Hippocampal formation (tissue), 2 donors: ENCODE measurements around the gene RNF19B.
"Not testable (repeated sequence)": the region's sequence is repeated elsewhere in the genome, so short reads cannot be mapped to it uniquely, and the experiment has no call there.

Experiments used
- DNase-seq, 2 donors: peaks; one replicate each; lab custom pipeline; 2025; lab: John Stamatoyannopoulos, UW

Gene RNF19B

GRCh38 chr1:32991819-32992488 lies 27.3 kb upstream of the RNF19B start:
- DNase-seq: no peak

GRCh38 chr1:32991386-32991785 lies 26.8 kb upstream of the RNF19B start:
- DNase-seq: no peak

DNA sequence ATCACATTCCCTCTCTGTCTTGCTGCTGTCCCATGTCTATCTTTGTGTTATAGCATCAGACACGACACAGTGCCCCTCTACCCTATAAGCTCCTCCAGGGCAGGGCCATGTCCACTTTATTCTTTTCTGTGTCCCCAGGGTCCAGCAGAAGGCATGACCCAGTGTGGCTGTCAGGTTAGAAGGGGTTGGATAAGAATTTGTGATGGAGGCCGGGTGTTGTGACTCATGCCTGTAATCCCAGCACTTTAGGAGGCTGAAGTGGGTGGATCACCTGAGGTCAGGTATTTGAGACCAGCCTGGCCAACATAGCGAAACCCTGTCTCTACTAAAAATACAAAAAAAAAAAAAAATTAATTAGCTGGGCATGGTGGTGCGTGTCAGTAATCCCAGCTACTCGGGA lies 26.3 kb upstream of the RNF19B start:
- no peak for DNase-seq

DNA sequence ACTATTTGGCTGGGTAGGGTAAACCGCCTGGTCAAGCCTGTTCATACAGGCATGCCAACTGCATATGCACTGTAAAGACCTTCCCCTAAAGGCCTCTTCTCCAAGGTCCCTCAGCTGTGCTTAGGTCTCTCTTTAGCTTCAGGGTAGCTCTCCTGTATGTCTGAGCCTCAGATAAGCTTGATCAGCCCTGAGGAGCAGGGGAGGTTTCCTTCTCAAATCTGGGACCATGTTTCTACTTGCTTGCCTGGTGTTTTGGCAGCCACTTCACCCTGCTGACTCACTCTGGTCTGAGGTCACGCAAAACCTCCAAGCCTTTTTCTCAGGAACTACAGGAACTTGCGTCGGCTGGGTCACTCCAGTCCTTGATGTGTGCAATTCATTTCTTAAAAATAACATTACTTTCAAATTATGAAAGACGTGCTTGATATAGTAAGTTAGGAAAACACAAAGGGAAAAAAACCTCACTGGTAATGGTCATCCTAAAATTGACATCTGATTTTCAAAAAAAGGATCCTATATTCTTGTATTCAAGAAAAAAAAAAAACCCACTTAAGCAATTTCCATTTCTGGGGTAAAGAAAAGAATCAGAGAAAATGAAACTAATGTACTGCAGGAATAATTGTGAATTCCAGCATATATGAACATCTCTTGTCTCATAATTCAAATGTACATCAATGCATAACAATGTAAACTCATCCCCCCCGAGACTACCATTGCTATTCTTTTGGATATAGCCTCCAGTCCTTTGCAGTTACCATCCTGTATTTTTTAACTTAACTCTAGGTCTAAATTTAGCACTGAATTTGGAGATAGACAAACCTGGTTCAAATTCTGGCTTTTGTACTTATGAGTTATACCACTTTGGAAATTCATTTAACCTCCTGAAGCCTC lies 24.8 kb upstream of the RNF19B start:
- peak in 1 of 2 donors; percentile 12 for DNase-seq

GRCh38 chr1:32988665-32989064 lies 24.1 kb upstream of the RNF19B start:
- no peak for DNase-seq

GRCh38 chr1:32985226-32985625 lies 20.6 kb upstream of the RNF19B start:
- DNase-seq: no peak

DNA sequence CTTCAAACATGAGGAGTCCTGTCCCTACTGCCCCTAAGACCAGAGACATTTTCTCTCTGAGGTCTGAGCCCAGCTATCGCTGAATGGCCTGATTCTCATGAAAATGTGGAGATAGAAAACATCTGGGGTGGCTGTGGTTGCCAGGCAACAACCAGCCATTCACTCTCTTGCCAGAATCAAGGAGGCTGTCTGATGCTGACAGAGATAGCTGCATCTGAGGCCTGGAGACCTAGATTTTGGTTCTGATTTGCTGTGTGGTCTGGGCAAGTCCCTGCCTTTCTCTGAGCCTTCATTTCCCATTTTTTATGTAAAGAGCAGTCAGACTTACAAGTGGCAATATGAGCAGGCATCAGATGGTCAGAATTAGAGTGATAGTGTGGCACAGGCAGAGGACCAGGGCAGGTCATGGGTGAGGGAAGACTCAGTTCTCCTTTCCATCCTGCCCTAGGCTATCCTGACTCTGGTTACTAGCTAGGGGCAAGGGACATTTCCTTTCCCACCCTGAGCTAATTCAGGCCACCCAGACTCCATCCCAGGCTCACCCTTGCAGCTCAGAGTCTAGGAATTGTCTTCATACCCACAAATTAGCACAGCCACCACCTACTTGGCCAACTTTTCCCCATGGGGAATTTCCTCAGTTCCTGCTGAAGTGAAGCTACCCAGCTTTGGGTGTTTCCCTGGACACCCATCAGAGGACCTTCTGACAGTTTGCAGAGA lies 20.0 kb upstream of the RNF19B start:
- DNase-seq: peak; percentile 21 to 28

DNA sequence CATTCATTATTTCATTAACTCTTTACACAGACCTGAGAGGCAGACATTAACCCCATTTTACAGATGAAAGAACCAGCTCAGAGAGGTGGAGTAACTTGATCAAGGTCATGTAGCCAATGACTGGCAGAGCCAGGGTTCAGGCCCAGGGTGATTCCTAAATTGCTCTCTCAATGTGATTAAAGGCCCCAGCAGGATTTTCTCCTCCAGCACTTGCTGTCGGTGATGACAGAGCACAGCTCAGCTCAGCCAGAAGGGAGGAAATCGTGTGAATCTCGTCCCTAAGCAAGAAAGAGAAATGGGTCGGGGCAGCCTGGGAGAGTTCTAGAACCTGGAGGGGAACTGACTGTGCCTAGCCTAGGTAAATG lies 19.5 kb upstream of the RNF19B start:
- DNase-seq: no peak

GRCh38 chr1:32983020-32983419 lies 18.4 kb upstream of the RNF19B start:
- no peak for DNase-seq

GRCh38 chr1:32981003-32981901 lies 16.6 kb upstream of the RNF19B start:
- peak in 1 of 2 donors; percentile 31 for DNase-seq

DNA sequence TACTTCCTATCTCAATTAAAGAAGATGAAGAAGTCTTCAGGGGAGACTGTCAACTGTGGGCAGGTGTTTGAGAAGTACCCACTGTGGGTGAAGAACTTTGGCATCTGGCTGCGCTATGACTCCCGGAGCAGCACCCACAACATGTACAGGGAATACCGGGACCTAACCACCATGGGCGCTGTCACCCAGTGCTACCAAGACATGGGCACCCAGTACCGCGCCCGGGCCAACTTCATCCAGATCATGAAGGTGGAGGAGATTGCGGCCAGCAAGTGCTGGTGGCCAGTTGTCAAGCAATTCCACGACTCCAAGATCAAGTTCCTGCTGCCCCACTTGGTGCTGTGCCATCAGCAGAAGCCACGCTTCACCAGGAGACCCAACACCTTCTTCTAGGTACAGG lies 15.5 kb upstream of the RNF19B start:
- no peak for DNase-seq

GRCh38 chr1:32978854-32979253 lies 14.2 kb upstream of the RNF19B start:
- DNase-seq: no peak

GRCh38 chr1:32977546-32978087 lies 13.0 kb upstream of the RNF19B start:
- DNase-seq: no peak

GRCh38 chr1:32975055-32975454 lies 10.4 kb upstream of the RNF19B start:
- DNase-seq: not testable (repeated sequence)

DNA sequence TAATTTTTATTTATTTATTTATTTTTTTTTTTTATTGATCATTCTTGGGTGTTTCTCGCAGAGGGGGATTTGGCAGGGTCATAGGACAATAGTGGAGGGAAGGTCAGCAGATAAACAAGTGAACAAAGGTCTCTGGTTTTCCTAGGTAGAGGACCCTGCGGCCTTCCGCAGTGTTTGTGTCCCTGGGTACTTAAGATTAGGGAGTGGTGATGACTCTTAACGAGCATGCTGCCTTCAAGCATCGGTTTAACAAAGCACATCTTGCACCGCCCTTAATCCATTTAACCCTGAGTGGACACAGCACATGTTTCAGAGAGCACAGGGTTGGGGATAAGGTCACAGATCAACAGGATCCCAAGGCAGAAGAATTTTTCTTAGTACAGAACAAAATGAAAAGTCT lies 8.8 kb upstream of the RNF19B start:
- not testable (repeated sequence) for DNase-seq

DNA sequence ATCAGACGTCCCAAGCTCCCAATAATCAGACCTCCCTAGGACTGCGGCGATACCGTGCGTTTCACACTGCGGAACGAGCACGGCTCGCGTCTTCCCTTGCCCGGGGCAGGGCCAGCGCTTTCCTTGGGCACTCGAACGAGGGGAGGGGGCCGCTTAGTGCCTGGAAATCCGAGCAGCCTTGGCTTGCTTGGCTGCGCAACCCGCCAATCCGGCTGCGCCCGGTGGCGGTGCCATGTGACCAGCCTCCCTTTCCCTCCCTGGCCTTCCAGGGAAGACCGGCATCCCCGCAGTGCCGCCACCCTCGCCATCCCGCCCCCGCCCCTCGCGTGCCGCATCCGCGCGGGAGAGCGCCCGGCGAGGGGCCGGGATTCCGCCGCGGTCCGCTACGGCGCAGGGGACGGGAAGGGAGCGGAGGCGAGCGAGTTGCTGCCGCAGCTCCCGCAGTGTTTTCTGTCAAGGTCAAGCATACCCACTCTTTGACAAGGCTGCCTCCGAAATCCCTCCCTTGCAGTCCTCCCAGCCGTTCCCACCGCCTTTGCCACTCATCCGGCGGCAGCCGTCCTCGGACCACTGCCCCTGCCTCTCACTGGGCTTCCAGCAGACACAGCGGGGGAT lies 8.3 kb upstream of the RNF19B start:
- peak; percentile 37 to 60 for DNase-seq

DNA sequence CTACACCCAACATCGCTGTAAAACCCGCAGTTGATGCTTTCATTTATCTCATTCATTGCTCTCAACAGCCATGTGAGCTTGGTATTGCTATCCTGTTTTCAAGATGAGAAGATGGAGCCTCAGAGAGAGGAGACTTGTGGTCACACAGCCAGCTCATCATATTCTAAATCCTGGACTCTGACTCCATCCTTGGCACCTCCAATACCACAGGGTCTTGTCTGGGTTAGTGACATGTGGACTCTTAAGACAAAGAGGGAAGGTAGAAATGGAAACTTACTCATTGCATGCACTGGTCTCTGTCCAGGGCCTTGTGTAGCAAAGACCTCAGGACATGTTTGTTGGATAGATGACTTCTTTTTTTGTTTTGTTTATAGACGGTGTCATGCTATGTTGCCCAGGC lies 7.0 kb upstream of the RNF19B start:
- DNase-seq: no peak

GRCh38 chr1:32971156-32971555 lies 6.5 kb upstream of the RNF19B start:
- DNase-seq: no peak

- DNase-seq: no peak
Observed at GRCh38 chr1:32969566-32969965, 5.0 kb upstream of the RNF19B start.

DNA sequence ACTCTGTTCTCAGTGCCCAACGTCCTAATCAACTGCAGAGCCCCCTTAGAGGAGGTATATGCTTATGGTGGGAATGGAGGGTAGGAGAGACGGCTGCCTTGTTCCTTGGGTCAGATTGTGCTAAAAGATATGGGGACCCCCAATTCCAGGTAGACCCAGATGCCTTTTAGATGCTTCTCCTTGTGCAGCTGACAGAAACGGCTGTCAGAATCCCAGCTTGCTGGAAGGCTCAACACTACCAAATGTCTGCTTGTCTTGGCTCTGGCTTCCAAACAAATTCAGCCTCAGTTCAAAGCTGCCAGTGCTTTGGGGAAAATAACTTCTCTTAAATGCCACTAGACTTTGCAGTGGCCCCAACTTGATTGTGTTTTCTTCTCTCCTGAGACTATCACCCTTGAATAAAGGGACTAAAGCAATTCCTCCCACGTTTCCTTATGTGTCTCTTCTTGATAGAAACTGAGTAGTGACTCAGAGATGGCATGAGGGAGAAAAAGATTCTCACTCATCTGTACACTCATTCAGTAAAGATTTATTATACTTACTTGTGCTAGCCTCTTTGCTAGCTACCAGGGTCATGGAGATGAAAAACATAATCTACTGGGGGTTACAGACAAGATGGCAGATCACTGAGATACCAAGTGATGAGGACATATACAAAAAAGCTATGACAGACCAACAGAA lies 3.4 kb upstream of the RNF19B start:
- DNase-seq: no peak
